Measurements from ENCODE around the gene PLCH1.
"Not testable (repeated sequence)": the region's sequence is repeated elsewhere in the genome, so short reads cannot be mapped to it uniquely, and the experiment has no call there.

Gene PLCH1

DNA sequence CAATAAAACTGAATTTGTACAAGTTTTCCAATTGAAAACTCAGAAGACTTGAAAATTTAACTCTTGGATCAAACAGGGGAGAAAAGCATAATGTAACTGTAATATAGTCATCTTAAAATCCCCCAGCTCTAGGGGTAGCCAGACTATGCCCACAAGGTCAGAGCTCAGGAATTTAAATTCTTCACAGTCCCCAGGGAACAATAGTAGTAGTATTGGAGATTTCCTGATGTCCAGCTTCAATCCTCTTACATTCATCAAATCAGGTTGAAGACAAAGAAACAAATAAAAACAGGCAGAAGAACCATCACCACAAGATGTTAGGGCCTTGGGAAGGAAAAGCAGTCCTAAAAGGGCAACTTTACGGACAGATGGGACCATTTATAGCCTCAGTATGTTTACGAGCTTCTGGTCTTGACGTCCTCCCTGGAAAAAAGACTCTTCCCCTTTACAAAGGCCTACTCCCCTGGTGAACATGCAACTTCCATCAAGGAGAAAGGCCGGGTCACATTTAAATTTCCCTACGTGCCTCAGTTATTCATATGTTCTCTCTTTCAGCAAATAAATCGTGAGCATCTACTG lies 96.8 kb downstream of the PLCH1 start:
- Histone ChIP-seq H3K9me3 (ENCODE audit: control insufficient read depth in 1 of 2, low read length in 2 of 2) (no peaks in the 10 kb centered on the region), H3K9ac (ENCODE audit: low read depth in 1 of 2, low read length in 2 of 2) (no peak overlapping the region), H3K36me3 (ENCODE audit: control insufficient read depth in 1 of 2, insufficient read depth in 2 of 2, low read length in 2 of 2) (no peaks in the 10 kb centered on the region), H3K27ac (ENCODE audit: low read depth, low read length) (no peak overlapping the region), H3K27me3 (ENCODE audit: control insufficient read depth in 1 of 2, insufficient read depth in 2 of 2, low read length in 2 of 2) (no peaks in the 10 kb centered on the region), H3K4me1 (ENCODE audit: control insufficient read depth in 1 of 2, insufficient read depth in 2 of 2, low read length in 2 of 2) (peaks cover 0 to 24% of the 10 kb centered on the region in 2 donors), H3K4me3 (ENCODE audit: low read depth in 1 of 2, low read length in 2 of 2) (no peak overlapping the region)

DNA sequence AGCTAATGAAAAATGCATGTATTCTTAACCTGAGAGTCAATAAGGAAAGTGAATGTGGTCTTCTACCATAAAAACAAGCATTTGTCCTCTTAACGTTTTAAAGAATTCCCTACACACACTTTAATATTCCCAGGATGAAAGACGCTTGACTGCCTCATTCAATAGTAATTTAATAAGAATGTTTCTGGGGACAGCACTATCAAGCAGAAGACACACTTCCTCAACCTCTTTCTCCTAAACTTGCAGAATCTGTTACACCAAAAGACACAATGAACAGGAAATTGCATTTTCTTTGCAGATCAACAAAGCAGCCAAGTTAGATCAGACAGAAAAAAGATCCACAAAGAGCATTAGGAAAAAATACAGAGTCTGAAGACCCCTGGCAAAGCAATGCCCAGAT lies 97.7 kb downstream of the PLCH1 start:
- Histone ChIP-seq H3K36me3 (ENCODE audit: control insufficient read depth in 1 of 2, insufficient read depth in 2 of 2, low read length in 2 of 2) (no peaks in the 10 kb centered on the region), H3K9ac (ENCODE audit: low read depth in 1 of 2, low read length in 2 of 2) (no peak overlapping the region), H3K27me3 (ENCODE audit: control insufficient read depth in 1 of 2, insufficient read depth in 2 of 2, low read length in 2 of 2) (no peaks in the 10 kb centered on the region), H3K27ac (ENCODE audit: low read depth, low read length) (no peak overlapping the region), H3K9me3 (ENCODE audit: control insufficient read depth in 1 of 2, low read length in 2 of 2) (no peaks in the 10 kb centered on the region), H3K4me1 (ENCODE audit: control insufficient read depth in 1 of 2, insufficient read depth in 2 of 2, low read length in 2 of 2) (peaks cover 0 to 22% of the 10 kb centered on the region in 2 donors), H3K4me3 (ENCODE audit: low read depth in 1 of 2, low read length in 2 of 2) (no peak overlapping the region)

DNA sequence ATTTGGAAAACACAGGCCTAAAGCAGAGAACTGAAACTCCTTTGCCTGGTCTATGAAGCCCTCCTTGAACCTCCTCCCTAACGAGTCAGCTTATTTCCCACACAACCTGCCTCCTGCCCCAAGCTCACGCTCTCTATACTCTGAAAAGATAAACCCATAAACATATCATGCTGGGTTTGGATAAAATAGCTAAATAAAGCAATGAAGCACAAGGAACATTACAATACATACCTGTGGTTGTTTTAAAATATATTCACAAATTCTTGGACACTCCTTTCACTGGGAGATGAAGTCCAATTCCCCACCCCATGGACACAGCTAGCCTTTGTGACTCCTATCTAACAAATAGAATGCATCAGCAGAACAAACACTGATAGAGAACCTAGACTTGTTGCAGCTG lies 98.2 kb downstream of the PLCH1 start:
- Histone ChIP-seq H3K4me3 (ENCODE audit: low read depth in 1 of 2, low read length in 2 of 2) (no peak overlapping the region), H3K9me3 (ENCODE audit: control insufficient read depth in 1 of 2, low read length in 2 of 2) (no peaks in the 10 kb centered on the region), H3K4me1 (ENCODE audit: control insufficient read depth in 1 of 2, insufficient read depth in 2 of 2, low read length in 2 of 2) (peaks cover 0 to 17% of the 10 kb centered on the region in 2 donors), H3K9ac (ENCODE audit: low read depth in 1 of 2, low read length in 2 of 2) (no peak overlapping the region), H3K36me3 (ENCODE audit: control insufficient read depth in 1 of 2, insufficient read depth in 2 of 2, low read length in 2 of 2) (no peaks in the 10 kb centered on the region), H3K27me3 (ENCODE audit: control insufficient read depth in 1 of 2, insufficient read depth in 2 of 2, low read length in 2 of 2) (no peaks in the 10 kb centered on the region), H3K27ac (ENCODE audit: low read depth, low read length) (no peak overlapping the region)

- no peaks in the 10 kb centered on the region for H3K27me3 ChIP-seq (ENCODE audit: control insufficient read depth in 1 of 2, insufficient read depth in 2 of 2, low read length in 2 of 2)
- no peaks in the 10 kb centered on the region for H3K9me3 ChIP-seq (ENCODE audit: control insufficient read depth in 1 of 2, low read length in 2 of 2)
- no peaks in the 10 kb centered on the region for H3K36me3 ChIP-seq (ENCODE audit: control insufficient read depth in 1 of 2, insufficient read depth in 2 of 2, low read length in 2 of 2)
- peaks cover 0 to 15% of the 10 kb centered on the region in 2 donors for H3K4me1 ChIP-seq (ENCODE audit: control insufficient read depth in 1 of 2, insufficient read depth in 2 of 2, low read length in 2 of 2)
- H3K27ac ChIP-seq (ENCODE audit: low read depth, low read length), result no peak overlapping the region
- H3K9ac ChIP-seq (ENCODE audit: low read depth in 1 of 2, low read length in 2 of 2), result no peak overlapping the region
- no peak overlapping the region for H3K4me3 ChIP-seq (ENCODE audit: low read depth in 1 of 2, low read length in 2 of 2)
Measured at GRCh38 chr3:155646128-155646527, 98.7 kb downstream of the PLCH1 start.

- Histone ChIP-seq H3K9me3 (ENCODE audit: control insufficient read depth in 1 of 2, low read length in 2 of 2) (no peaks in the 10 kb centered on the region), H3K4me1 (ENCODE audit: control insufficient read depth in 1 of 2, insufficient read depth in 2 of 2, low read length in 2 of 2) (peaks cover 0 to 15% of the 10 kb centered on the region in 2 donors), H3K4me3 (ENCODE audit: low read depth in 1 of 2, low read length in 2 of 2) (no peak overlapping the region), H3K27me3 (ENCODE audit: control insufficient read depth in 1 of 2, insufficient read depth in 2 of 2, low read length in 2 of 2) (no peaks in the 10 kb centered on the region), H3K27ac (ENCODE audit: low read depth, low read length) (no peak overlapping the region), H3K9ac (ENCODE audit: low read depth in 1 of 2, low read length in 2 of 2) (no peak overlapping the region), H3K36me3 (ENCODE audit: control insufficient read depth in 1 of 2, insufficient read depth in 2 of 2, low read length in 2 of 2) (no peaks in the 10 kb centered on the region)
Measured at GRCh38 chr3:155643581-155644165, 101.2 kb downstream of the PLCH1 start.

GRCh38 chr3:155641956-155642355 lies 102.9 kb downstream of the PLCH1 start:
- Histone ChIP-seq H3K9ac (ENCODE audit: low read depth in 1 of 2, low read length in 2 of 2) (no peak overlapping the region), H3K36me3 (ENCODE audit: control insufficient read depth in 1 of 2, insufficient read depth in 2 of 2, low read length in 2 of 2) (no peaks in the 10 kb centered on the region), H3K27me3 (ENCODE audit: control insufficient read depth in 1 of 2, insufficient read depth in 2 of 2, low read length in 2 of 2) (no peaks in the 10 kb centered on the region), H3K4me1 (ENCODE audit: control insufficient read depth in 1 of 2, insufficient read depth in 2 of 2, low read length in 2 of 2) (peaks cover 0 to 10% of the 10 kb centered on the region in 2 donors), H3K27ac (ENCODE audit: low read depth, low read length) (no peak overlapping the region), H3K4me3 (ENCODE audit: low read depth in 1 of 2, low read length in 2 of 2) (no peak overlapping the region), H3K9me3 (ENCODE audit: control insufficient read depth in 1 of 2, low read length in 2 of 2) (no peaks in the 10 kb centered on the region)

- Histone ChIP-seq H3K9me3 (ENCODE audit: control insufficient read depth in 1 of 2, low read length in 2 of 2) (no peaks in the 10 kb centered on the region), H3K4me3 (ENCODE audit: low read depth in 1 of 2, low read length in 2 of 2) (no peak overlapping the region), H3K9ac (ENCODE audit: low read depth in 1 of 2, low read length in 2 of 2) (no peak overlapping the region), H3K27me3 (ENCODE audit: control insufficient read depth in 1 of 2, insufficient read depth in 2 of 2, low read length in 2 of 2) (no peaks in the 10 kb centered on the region), H3K27ac (ENCODE audit: low read depth, low read length) (no peak overlapping the region), H3K4me1 (ENCODE audit: control insufficient read depth in 1 of 2, insufficient read depth in 2 of 2, low read length in 2 of 2) (no peaks in the 10 kb centered on the region), H3K36me3 (ENCODE audit: control insufficient read depth in 1 of 2, insufficient read depth in 2 of 2, low read length in 2 of 2) (no peaks in the 10 kb centered on the region)
Measured at GRCh38 chr3:155640098-155640497, 104.8 kb downstream of the PLCH1 start.

- H3K27me3 ChIP-seq (ENCODE audit: control insufficient read depth in 1 of 2, insufficient read depth in 2 of 2, low read length in 2 of 2), result no peaks in the 10 kb centered on the region
- no peak overlapping the region for H3K27ac ChIP-seq (ENCODE audit: low read depth, low read length)
- H3K9me3 ChIP-seq (ENCODE audit: control insufficient read depth in 1 of 2, low read length in 2 of 2), result no peaks in the 10 kb centered on the region
- H3K36me3 ChIP-seq (ENCODE audit: control insufficient read depth in 1 of 2, insufficient read depth in 2 of 2, low read length in 2 of 2), result no peaks in the 10 kb centered on the region
- H3K4me3 ChIP-seq (ENCODE audit: low read depth in 1 of 2, low read length in 2 of 2), result no peak overlapping the region
- H3K4me1 ChIP-seq (ENCODE audit: control insufficient read depth in 1 of 2, insufficient read depth in 2 of 2, low read length in 2 of 2), result no peaks in the 10 kb centered on the region
- no peak overlapping the region for H3K9ac ChIP-seq (ENCODE audit: low read depth in 1 of 2, low read length in 2 of 2)
Measured at GRCh38 chr3:155639462-155640055, 105.3 kb downstream of the PLCH1 start.

DNA sequence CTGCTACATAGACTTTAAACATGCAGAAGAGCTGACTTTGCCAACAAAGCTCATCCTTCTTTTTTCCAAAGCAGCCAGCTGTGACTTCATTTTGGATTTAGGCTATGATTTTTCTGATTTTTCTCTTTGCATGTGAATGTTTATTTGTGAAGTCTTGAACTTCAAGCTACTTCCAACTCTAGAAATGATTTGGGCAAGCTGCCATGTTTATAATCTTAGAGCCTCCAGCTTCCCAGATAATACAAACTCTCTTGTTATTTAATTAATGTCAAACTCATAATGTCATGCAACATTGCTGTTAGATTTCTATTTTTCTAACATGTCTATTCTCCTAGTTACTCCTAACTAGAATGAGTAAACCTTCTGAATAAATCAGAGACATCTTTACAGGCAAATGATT lies 106.4 kb downstream of the PLCH1 start:
- H3K36me3 ChIP-seq (ENCODE audit: control insufficient read depth in 1 of 2, insufficient read depth in 2 of 2, low read length in 2 of 2); H3K27me3 ChIP-seq (ENCODE audit: control insufficient read depth in 1 of 2, insufficient read depth in 2 of 2, low read length in 2 of 2); H3K4me1 ChIP-seq (ENCODE audit: control insufficient read depth in 1 of 2, insufficient read depth in 2 of 2, low read length in 2 of 2); H3K9me3 ChIP-seq (ENCODE audit: control insufficient read depth in 1 of 2, low read length in 2 of 2); H3K9ac ChIP-seq (ENCODE audit: low read depth in 1 of 2, low read length in 2 of 2); H3K27ac ChIP-seq (ENCODE audit: low read depth, low read length); H3K4me3 ChIP-seq (ENCODE audit: low read depth in 1 of 2, low read length in 2 of 2): not testable (repeated sequence)

DNA sequence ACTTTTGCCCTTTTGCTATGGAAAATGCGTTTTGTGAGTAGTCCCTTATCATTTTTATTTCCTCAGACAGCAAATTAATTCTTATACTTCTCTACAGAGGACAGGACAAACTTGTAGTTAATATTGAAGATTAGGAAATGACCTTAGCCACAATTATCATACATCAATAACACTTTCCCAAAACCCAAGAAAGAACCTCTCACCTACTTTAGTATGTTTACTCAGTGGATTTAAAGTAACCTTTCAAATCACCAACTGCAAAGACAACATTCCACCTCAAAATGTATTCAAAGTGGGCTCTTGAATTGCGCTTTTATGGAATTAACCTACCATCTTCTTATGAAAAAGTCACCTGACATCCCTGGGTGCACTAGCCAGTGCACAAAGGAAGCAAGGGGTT lies 107.3 kb downstream of the PLCH1 start:
- Histone ChIP-seq H3K9ac (ENCODE audit: low read depth in 1 of 2, low read length in 2 of 2) (no peak overlapping the region), H3K9me3 (ENCODE audit: control insufficient read depth in 1 of 2, low read length in 2 of 2) (no peaks in the 10 kb centered on the region), H3K27me3 (ENCODE audit: control insufficient read depth in 1 of 2, insufficient read depth in 2 of 2, low read length in 2 of 2) (no peaks in the 10 kb centered on the region), H3K4me3 (ENCODE audit: low read depth in 1 of 2, low read length in 2 of 2) (no peak overlapping the region), H3K4me1 (ENCODE audit: control insufficient read depth in 1 of 2, insufficient read depth in 2 of 2, low read length in 2 of 2) (no peaks in the 10 kb centered on the region), H3K27ac (ENCODE audit: low read depth, low read length) (no peak overlapping the region), H3K36me3 (ENCODE audit: control insufficient read depth in 1 of 2, insufficient read depth in 2 of 2, low read length in 2 of 2) (no peaks in the 10 kb centered on the region)

Data from duodenal mucosa (tissue), 2 donors.